OCI-M2 (cell line): Measurements from ENCODE around the gene NLRP7.
"Not testable (repeated sequence)": the region's sequence is repeated elsewhere in the genome, so short reads cannot be mapped to it uniquely, and the experiment has no call there.

Source experiments
- DNase-seq: peaks from one replicate; lab custom pipeline; 2025; ENCODE audit not compliant: unreplicated experiment; lab: John Stamatoyannopoulos, UW

Gene NLRP7

GRCh38 chr19:54947381-54947780 lies at the start of gene NLRP7:
TSS of gene NLRP7 (minus strand) at chr19:54947530.
- DNase-seq = no peak

DNA sequence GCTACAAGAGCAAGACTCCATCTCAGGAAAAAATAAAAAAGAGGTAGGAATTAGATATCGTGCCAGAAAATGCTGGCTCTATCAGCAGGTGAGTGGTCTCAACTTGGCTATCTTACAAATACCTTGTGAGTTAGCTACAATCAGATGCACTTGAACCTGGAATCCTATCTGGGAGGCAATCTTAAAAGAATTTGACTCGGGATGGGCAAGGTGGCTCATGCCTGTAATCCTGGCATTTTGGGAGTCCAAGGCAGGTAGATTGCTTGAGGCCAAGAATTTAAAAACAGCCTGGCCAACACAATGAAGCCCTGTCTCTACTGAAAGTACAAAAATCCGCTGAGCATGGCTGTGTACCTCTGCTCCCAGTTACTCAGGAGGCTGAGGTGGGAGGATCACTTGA lies 48.2 kb upstream of the NLRP7 start:
- no peak for DNase-seq

DNA sequence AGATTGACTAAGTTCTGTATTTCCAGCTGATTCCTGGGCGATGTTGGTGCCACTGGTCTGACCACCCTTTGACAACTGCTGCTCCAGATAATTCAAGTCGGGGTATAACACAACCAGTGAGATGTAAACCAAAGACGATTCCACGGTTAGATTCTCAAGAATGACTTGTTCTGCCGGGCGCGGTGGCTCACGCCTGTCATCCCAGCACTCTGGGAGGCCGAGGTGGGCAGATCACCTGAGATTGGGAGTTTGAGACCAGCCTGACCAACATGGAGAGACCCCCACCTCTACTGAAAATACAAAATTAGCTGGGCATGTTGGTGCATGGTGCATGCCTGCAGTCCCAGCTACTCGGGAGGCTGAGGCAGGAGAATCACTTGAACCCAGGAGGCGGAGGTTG lies 42.2 kb upstream of the NLRP7 start:
- not testable (repeated sequence) for DNase-seq

- DNase-seq = not testable (repeated sequence)
These were observed 35.2 kb upstream of the NLRP7 start for GRCh38 chr19:54982562-54982961.

DNA sequence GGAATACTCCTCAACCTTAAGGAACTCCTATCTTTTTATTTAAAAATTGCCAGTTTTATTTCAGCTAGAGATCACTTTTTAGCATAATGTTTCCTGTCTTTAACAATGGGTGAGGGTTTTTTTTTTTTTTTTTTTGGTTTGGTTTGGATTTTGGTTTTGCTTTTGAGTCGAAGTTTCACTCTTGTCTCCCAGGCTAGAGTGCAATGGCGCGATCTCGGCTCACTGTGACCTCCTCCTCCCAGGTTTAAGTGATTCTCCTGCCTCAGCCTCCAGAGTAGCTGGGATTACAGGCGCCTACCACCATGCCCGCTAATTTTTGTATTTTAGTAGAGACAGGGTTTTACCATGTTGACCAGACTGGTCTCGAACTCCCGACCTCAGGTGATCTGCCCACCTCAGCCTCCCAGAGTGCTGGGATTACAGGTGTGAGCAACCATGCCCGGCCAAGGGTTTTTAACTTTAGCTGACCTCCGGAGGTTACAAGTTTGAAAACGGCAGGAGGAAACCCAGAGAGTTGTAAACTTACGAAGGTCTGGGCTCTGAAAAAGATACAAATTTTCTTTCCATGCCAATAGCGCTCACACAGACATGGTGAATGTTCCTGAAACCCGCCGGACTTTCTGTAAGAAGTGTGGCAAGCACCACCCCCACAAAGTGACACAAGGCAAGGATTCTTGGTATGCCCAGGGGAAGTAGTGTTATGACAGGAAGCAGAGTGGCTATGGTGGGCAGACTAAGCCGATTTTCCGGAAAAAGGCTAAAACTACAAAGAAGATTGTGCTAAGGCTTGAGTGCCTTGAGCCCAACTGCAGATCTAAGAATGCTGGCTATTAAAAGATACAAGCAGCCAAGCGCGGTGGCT lies 26.1 kb upstream of the NLRP7 start:
- not testable (repeated sequence) for DNase-seq

- not testable (repeated sequence) for DNase-seq
These were observed 24.1 kb upstream of the NLRP7 start for GRCh38 chr19:54971446-54971845.

GRCh38 chr19:54969647-54970046 lies 22.3 kb upstream of the NLRP7 start:
- DNase-seq = no peak

- no peak for DNase-seq
These were observed 20.3 kb upstream of the NLRP7 start for GRCh38 chr19:54967611-54968010.

DNA sequence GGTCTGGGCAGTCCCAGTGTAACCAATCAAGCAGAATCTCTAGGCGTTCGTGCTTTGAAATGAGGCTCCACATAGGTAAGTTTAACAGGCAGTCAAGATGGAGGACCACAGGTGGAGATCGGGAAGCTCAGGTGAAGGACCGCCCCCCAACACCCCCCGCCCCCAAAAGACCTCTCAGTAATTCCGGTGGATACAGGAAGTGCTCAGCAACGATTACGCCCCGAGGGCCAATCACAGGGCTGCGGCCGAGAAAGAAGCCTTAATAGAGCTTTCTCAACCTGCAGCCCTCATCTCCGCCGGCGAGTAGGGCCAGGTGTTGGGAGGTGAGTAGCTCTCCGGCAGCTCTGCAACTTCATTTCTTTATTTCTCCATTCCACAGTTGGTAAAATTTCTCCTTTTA lies 17.7 kb upstream of the NLRP7 start:
- not testable (repeated sequence) for DNase-seq

DNA sequence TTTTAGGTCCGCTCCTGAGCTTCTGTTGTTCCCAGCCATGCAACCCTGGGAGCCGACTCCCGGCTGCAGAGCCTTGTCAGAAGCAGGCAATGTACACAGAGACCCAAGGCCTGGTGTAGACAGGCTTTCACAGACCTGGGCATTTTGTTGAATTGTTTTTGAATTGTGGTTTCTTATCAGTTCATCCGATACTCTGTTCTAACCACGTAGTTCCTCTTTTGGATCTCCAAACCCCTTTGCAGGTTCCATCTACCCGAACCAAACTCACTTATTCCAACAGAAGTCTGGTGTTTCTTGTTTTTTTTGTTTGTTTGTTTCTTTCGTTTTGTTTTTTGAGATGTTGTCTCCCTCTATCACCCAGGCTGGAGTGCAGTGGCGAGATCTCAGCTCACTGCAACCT lies 12.5 kb upstream of the NLRP7 start:
- peak; percentile 88 for DNase-seq

DNA sequence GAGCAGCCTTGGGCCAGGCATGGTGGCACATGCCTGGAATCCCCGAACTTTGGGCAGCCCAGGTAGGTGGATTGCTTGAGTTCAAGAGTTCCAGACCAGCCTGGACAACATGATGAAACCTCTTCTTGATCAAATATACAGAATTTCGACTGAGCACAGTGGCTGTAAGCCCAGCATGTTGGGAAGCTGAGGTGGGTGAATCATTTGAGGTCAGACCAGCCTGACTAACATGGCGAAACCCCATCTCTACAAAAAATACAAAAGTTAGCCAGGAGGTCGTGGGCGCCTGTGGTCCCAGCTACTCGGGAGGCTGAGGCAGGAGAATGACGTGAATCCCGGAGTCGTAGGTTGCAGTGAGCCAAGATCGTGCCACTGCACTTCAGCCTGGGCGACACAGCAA lies 8.0 kb upstream of the NLRP7 start:
- no peak for DNase-seq

- DNase-seq = not testable (repeated sequence)
These were observed 6.0 kb upstream of the NLRP7 start for GRCh38 chr19:54953345-54953713.

DNA sequence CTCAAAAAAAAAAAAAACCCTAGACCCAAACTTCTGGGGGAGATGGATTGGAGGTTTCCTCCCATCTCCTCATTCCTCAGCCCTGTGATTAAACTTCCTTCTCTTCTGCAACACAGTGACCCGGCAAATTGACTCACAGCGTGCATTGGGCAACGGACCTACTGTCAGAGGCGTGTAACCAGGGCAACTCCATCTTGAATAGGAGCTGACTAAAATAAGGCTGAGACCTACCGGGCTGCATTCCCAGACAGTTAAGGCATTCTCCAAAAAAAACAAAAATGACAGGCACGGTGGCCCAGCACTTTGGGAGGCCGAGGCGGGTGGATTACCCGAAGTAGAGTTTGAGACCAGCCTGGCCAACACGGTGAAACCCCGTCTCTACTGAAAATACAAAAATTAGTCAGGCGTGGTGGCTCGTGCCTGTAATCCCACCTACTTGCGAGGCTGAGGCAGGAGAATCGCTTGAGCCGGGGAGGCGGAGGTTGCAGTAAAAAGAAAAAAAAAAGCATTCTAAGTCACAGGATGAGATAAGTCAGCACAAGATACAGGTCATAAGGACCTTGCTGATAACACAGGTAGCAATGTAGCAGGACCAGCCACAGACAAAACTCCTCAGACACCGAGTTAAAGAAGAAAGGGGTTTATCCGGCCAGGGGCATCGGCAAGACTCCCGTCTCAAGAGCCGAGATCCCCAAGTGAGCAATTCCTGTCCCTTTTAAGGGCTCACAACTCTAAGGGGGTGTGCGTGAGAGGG lies 5.4 kb upstream of the NLRP7 start:
- DNase-seq = peak; percentile 60

DNA sequence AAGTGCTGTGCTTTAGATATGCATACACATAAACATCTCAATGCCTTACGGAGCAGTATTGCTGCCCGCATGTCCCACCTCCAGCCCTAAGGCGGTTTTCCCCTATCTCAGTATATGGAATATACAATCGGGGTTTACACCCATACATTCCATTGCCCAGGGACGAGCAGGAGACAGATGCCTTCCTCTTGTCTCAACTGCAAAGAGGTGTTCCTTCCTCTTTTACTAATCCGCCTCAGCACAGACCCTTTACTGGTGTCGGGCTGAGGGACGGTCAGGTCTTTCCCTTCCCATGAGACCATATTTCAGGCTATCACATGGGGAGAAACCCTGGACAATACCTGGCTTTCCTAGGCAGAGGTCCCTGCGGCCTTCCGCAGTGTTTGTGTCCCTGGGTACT lies 3.2 kb upstream of the NLRP7 start:
- DNase-seq = not testable (repeated sequence)

- DNase-seq = no peak
These were observed 2.1 kb upstream of the NLRP7 start for GRCh38 chr19:54949412-54949811.

DNA sequence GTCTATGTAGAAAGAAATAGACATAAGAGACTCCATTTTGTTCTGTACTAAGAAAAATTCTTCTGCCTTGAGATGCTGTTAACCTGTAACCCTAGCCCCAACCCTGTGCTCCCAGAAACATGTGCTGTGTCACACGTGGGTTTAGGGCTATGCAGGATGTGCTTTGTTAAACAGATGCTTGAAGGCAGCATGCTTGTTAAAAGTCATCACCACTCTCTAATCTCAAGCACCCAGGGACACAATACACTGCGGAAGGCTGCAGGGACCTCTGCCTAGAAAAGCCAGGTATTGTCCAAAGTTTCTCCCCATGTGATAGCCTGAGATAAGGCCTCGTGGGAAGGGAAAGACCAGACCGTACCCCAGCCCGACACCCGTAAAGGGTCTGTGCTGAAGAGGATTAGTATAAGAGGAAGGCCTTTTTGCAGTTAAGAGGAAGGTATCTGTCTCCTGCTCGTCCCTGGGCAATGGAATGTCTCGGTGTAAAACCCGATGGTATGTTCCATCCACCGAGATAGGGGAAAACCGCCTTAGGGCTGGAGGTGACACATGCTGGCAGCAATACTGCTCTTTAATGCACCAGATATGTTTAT lies 3.5 kb downstream of the NLRP7 start:
- DNase-seq = peak; percentile 95

DNA sequence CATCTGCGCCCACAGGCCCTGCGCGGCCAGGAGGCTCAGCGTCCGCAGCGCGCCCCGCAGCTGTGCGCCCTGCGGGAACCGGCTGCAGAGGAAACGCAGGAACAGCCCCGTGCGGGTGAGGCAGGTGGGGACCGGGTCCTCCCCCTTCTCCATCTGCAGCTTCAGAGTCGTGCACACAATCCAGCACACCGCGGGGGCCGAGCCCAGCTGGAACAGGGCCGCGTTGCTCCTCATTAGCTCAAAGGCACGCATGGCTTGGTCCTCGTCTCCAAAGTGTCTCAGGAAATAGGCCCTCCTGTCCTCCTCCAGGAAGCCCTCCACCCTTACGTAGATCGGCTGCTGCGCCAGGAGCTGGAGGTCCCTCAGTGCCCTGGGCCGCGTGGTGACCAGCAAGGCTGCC lies 7.8 kb downstream of the NLRP7 start:
- not testable (repeated sequence) for DNase-seq

GRCh38 chr19:54938906-54939305 lies 8.4 kb downstream of the NLRP7 start:
- no peak for DNase-seq

DNA sequence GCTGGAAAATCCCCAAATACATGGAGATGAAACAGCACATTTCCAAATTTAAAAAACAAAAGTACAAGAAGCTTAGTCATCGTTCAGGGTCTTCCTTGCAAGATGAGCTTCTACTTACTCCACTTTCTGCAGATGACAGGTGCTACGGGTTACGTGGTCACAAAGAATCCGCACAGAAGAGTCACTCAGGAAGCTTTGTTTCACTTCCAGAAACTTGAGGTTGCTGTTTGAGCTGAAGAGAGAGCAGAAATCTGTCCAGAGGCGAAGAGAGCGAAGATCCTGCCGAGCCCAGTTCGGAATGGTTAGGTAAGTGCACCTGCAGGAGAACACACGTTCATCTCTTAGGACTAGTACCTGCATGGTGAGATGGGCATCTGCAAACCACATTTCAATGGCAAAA lies 9.4 kb downstream of the NLRP7 start:
- no peak for DNase-seq

- DNase-seq = no peak
These were observed 19.0 kb downstream of the NLRP7 start for GRCh38 chr19:54928299-54928698.

GRCh38 chr19:54923276-54923675 lies 24.1 kb downstream of the NLRP7 start:
- no peak for DNase-seq

- no peak for DNase-seq
These were observed 26.2 kb downstream of the NLRP7 start for GRCh38 chr19:54921082-54921481.
